ENCODE results near the gene SELENOV.

Gene SELENOV

GRCh38 chr19:39525205-39525604, 10.3 kb downstream of the SELENOV start:
- DNase-seq (ENCODE audit: low read depth) = no peak
- no peak for TF ChIP-seq CTCF (IDR thresholded peaks at IDR 0.05; ENCODE audit: low read depth, low read length, missing control alignments)
- in situ Hi-C loops (cut with HindIII; ENCODE audit: low sequenced_read_pairs) = no loop called here
- H3K4me3 ChIP-seq (ENCODE audit: low read depth, low read length) = no peak overlapping the region

GRCh38 chr19:39531834-39532232, 16.9 kb downstream of the SELENOV start:
- TF ChIP-seq CTCF (IDR thresholded peaks at IDR 0.05; ENCODE audit: low read depth, low read length, missing control alignments) = no peak
- no peak for DNase-seq (ENCODE audit: low read depth)
- in situ Hi-C loops (cut with HindIII; ENCODE audit: low sequenced_read_pairs) = no loop called here
- H3K4me3 ChIP-seq (ENCODE audit: low read depth, low read length) = peak overlapping the region; percentile 94

- TF ChIP-seq CTCF (IDR thresholded peaks at IDR 0.05; ENCODE audit: low read depth, low read length, missing control alignments) = peak; percentile 98
- peak; percentile 94 for DNase-seq (ENCODE audit: low read depth)
- in situ Hi-C loops (cut with HindIII; ENCODE audit: low sequenced_read_pairs) = no loop called here
- peak within 1 kb of the TSS; percentile 94 for H3K4me3 ChIP-seq (ENCODE audit: low read depth, low read length)
These were observed 17.5 kb downstream of the SELENOV start, which contains the start of gene EID2B for GRCh38 chr19:39532233-39533002. EID2B (minus strand) TSS chr19:39532852; CDS start chr19:39532802, 50 bp downstream.

GRCh38 chr19:39533003-39533512, 18.1 kb downstream of the SELENOV start:
- in situ Hi-C loops (cut with HindIII; ENCODE audit: low sequenced_read_pairs) = no loop called here
- TF ChIP-seq CTCF (IDR thresholded peaks at IDR 0.05; ENCODE audit: low read depth, low read length, missing control alignments) = no peak
- peak overlapping the region; percentile 94 for H3K4me3 ChIP-seq (ENCODE audit: low read depth, low read length)
- DNase-seq (ENCODE audit: low read depth) = no peak

- in situ Hi-C loops (cut with HindIII; ENCODE audit: low sequenced_read_pairs) = no loop called here
- no peak overlapping the region for H3K4me3 ChIP-seq (ENCODE audit: low read depth, low read length)
- DNase-seq (ENCODE audit: low read depth) = no peak
- no peak for TF ChIP-seq CTCF (IDR thresholded peaks at IDR 0.05; ENCODE audit: low read depth, low read length, missing control alignments)
These were observed 18.9 kb downstream of the SELENOV start for GRCh38 chr19:39533791-39534190.

- DNase-seq (ENCODE audit: low read depth) = no peak
- no peak for TF ChIP-seq CTCF (IDR thresholded peaks at IDR 0.05; ENCODE audit: low read depth, low read length, missing control alignments)
- H3K4me3 ChIP-seq (ENCODE audit: low read depth, low read length) = peak overlapping the region; percentile 83
- in situ Hi-C loops (cut with HindIII; ENCODE audit: low sequenced_read_pairs) = no loop called here
These were observed 24.2 kb downstream of the SELENOV start for GRCh38 chr19:39539165-39539517.
